ENCODE data around the gene TEX29.

TEX29 gene

GRCh38 chr13:111372651-111373425 is 52.4 kb downstream of the TEX29 start:
- DNase-seq: no peak

- no peak for DNase-seq
Observed at GRCh38 chr13:111373486-111373885, 53.0 kb downstream of the TEX29 start.

- no peak for DNase-seq
Observed at GRCh38 chr13:111380431-111380830, 60.0 kb downstream of the TEX29 start.

DNA sequence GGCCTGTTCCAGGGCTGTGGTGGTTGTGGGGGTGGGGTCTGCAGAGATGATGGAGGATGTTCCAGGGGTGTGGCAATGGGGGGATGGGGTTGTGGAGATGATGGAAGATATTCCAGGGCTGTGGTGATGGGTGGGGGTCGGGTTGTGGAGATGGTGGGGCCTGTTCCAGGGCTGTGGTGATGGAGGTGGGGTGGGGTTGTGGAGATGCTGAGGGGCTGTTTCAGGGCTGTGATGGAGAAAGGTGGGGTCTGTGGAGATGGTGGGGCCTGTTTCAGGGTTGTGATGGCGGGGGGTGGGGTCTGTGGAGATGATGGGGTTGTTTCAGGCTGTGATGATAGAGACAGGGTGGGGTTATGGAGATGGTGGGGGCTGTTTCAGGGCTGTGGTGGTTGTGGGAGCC is 62.0 kb downstream of the TEX29 start:
- DNase-seq: no peak

DNA sequence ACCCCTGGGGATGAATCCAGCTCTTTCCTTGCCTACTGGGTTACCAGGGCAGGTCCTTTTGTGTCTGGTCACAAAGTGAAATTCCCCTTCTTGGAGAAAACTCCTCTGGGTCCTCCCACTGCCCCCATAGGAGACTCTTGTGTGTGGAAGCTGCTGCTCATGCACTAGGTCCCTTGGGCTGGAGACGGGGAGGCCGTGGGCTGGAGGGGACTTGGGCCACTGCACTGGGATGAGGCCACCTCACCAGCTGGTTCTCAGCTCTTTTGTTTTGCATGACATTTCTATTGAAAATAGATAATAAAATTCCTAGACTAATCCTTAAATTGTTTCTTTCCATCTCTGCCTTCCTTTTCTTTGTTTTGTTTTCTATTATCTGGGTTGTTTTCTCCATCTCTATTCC is 62.4 kb downstream of the TEX29 start:
- no peak for DNase-seq

DNA sequence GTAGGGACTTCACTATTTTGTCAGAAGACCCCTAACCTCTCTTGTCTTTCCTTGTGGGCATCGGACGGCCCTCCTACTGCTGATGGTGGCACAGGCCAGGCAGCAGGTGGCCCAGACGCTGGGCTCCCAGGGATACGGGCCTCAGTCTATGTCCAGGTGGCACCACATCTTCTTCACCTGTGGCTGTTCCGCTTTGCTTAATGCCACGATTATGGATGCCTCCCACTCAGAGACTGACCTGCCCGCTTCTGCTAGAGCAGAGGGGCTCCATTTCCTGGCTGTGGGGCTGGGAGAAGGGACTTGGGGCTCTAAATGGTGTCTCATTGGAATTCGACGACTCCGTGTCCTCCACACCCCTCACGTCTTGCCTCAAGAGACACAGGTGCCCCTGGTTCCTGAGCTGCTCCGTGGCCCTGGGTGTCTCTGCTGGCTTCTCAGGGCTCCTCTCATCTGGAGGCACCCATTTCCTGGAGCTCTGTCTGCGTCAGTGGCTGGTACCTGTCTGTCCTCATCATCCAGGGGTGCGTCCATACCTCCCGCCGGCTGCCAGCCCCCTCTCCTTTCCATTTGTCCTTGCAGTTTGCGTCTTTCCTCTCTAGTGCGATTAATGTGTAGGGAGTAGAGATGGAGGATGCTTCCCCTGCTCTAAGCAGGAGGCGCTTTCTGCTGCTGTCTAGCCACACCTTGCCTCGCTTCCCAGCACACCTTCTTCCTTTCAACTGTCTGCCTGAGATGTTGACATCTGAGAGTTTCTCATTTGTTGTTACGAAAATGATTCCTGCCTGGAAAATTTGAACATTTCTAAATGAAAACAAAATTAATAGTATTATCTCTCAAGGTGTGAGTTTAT is 63.4 kb downstream of the TEX29 start:
- DNase-seq: no peak

- no peak for DNase-seq
Observed at GRCh38 chr13:111384441-111385182, 64.2 kb downstream of the TEX29 start.

GRCh38 chr13:111385183-111385857 is 64.9 kb downstream of the TEX29 start:
- no peak for DNase-seq

GRCh38 chr13:111387026-111387871 is 66.8 kb downstream of the TEX29 start:
- DNase-seq: no peak

DNA sequence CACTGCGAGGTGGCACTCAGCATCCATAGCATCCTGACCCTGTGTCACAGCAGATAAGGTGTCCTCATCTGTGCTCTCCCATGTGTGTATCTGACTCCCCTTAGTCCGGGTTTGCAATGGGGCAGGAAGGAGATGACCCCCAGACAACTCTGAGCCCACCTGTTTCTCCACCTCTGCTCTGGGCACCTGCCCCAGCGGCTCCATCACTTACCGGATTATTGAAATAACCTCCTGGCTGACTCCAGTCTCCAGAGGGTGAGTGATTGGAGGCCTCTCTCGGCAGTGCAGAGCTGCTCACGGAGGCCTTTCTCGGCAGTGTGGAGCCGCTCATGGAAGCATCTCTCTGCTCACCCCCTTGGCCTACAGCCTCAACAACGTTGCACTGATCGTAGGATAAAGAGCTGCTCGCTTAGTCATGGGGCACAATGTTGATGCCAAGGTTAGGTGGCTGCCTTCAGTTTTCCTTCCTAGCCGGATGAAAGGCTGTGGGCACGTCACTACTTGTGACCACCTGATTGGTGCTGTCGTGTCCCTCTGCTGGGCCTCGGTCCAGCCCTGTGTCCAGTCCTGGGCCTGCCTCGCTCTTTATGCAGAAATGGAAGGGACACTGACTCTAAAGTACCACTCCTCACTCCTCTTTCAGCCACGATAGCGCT is 67.6 kb downstream of the TEX29 start:
- DNase-seq: no peak

DNA sequence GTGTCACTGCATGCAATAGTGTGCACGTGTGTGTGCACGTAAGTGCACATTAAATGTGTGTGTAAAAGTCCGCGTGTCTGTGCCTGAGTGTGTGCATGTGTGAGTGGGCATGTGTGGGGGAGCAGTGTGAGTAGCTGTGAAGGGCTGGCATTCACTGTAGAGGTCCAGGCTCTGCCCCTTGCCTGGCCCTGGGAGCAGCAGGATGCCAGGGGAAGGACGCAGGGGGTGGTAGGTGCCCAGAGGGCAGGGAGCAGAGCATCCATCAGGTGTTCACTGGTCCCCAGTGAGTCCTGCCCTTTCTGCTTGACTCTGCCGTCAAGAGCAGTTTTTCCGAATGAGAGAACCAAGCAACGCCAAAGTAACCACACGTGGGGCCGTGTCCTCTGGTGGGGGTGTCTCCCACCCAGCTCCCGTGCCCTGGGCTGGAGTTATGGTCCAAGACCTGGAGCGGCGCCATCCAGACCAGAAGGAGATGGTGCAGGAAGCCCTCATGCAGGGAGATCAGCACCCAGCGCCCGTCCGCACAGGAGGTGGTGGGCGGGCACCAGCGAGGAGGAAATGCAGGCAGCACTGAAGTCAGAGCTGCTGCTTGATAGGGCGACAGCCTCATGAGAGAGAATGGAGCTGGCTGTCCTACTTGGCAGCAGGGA is 68.5 kb downstream of the TEX29 start:
- no peak for DNase-seq

- no peak for DNase-seq
Observed at GRCh38 chr13:111389621-111390521, 69.4 kb downstream of the TEX29 start.

GRCh38 chr13:111390522-111391270 is 70.3 kb downstream of the TEX29 start:
- no peak for DNase-seq

DNA sequence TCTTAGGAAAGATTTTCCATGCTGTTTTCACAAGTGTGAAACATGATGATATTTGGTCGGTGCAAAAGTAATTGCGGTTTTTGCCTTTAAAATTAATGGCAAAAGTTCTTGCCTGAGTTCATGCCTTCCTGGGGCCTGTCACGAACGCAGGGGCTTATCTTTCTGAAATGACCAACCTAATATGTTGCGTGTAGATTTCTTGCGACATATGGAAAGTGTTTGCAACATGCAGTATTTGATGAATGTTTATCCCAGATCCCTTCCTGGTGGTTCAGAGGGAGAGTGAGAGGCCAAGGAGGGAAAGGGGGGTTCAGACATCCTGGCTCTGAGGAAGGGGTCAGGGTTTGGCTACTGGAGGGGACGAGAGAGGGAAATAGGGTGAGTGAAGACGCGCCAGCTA is 72.0 kb downstream of the TEX29 start:
- DNase-seq: no peak

- DNase-seq: no peak
Observed at GRCh38 chr13:111393221-111393790, 72.9 kb downstream of the TEX29 start.
